Measurements from ENCODE around the gene FAM168B. TPM values are rescaled to one million over a fixed set of nuclear protein-coding genes. Genes with fewer than 3 reads are reported as not detected.

FAM168B gene
- total and polyA plus RNA-seq, 2 of the 13 experiments (the other 11 are each of a cell fraction or from before 2014, with no cell fraction given): 64.5 to 113 TPM

DNA sequence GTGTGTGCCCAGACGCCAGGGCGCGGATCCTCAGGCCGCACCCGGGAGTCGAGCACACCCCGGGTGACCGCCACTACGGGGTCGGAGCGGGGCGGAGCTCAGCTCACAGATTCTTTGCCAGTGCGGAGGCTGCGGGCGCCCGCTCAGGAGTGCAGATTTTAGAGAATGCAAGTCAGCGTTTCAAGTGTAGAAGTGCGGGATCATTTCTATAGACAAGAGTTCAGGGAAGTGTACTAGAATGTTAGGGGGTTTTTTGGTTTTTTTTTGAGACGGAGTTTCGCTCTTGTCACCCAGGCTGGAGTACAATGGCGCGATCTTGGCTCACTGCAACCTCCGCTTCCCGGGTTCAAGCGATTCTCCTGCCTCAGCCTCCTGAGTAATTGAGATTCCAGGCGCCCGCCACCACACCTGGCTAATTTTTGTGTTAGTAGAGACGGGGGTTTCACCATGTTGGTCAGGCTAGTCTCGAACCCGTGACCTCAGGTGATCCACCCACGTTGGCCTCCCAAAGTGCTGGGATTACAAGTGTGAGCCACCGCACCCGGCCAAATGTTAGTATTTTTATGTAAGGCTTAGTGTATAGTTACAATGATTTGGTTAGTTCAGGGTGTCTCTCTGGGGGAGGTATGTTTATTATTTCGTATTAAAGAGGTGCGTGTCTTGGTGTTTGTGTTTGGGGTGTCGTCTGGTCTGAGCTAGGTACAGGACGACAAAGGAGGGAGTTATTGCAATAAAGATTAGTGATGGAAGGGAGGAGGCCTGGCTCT is 619 bp upstream of the FAM168B start (continued):
- TF ChIP-seq, protein P1, sequence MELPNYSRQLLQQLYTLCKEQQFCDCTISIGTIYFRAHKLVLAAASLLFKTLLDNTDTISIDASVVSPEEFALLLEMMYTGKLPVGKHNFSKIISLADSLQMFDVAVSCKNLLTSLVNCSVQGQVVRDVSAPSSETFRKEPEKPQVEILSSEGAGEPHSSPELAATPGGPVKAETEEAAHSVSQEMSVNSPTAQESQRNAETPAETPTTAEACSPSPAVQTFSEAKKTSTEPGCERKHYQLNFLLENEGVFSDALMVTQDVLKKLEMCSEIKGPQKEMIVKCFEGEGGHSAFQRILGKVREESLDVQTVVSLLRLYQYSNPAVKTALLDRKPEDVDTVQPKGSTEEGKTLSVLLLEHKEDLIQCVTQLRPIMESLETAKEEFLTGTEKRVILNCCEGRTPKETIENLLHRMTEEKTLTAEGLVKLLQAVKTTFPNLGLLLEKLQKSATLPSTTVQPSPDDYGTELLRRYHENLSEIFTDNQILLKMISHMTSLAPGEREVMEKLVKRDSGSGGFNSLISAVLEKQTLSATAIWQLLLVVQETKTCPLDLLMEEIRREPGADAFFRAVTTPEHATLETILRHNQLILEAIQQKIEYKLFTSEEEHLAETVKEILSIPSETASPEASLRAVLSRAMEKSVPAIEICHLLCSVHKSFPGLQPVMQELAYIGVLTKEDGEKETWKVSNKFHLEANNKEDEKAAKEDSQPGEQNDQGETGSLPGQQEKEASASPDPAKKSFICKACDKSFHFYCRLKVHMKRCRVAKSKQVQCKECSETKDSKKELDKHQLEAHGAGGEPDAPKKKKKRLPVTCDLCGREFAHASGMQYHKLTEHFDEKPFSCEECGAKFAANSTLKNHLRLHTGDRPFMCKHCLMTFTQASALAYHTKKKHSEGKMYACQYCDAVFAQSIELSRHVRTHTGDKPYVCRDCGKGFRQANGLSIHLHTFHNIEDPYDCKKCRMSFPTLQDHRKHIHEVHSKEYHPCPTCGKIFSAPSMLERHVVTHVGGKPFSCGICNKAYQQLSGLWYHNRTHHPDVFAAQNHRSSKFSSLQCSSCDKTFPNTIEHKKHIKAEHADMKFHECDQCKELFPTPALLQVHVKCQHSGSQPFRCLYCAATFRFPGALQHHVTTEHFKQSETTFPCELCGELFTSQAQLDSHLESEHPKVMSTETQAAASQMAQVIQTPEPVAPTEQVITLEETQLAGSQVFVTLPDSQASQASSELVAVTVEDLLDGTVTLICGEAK (IDR thresholded peaks at IDR 0.05): no peak; the same call in 1 of the 2 replicates
- TF ChIP-seq, protein P1 (CRISPR knock-in tag; IDR thresholded peaks at IDR 0.05): no peak
- TF ChIP-seq TCF12 (IDR thresholded peaks at IDR 0.05) (no peak), TCF12 (CRISPR knock-in tag; IDR thresholded peaks at IDR 0.05) (no peak), SRSF9 (IDR thresholded peaks at IDR 0.05; ENCODE audit: borderline replicate concordance, insufficient read depth, low read depth, low read length, poor library complexity, severe bottlenecking) (no peak), NR2F2 (IDR thresholded peaks at IDR 0.05; ENCODE audit: borderline replicate concordance, low read depth) (no peak), RNF2 (conservative IDR thresholded peaks at IDR 0.05; ENCODE audit: low read depth) (no peak), ZNF552 (CRISPR knock-in tag; IDR thresholded peaks at IDR 0.05; ENCODE audit: borderline replicate concordance) (no peak)
- TF ChIP-seq, protein P2, sequence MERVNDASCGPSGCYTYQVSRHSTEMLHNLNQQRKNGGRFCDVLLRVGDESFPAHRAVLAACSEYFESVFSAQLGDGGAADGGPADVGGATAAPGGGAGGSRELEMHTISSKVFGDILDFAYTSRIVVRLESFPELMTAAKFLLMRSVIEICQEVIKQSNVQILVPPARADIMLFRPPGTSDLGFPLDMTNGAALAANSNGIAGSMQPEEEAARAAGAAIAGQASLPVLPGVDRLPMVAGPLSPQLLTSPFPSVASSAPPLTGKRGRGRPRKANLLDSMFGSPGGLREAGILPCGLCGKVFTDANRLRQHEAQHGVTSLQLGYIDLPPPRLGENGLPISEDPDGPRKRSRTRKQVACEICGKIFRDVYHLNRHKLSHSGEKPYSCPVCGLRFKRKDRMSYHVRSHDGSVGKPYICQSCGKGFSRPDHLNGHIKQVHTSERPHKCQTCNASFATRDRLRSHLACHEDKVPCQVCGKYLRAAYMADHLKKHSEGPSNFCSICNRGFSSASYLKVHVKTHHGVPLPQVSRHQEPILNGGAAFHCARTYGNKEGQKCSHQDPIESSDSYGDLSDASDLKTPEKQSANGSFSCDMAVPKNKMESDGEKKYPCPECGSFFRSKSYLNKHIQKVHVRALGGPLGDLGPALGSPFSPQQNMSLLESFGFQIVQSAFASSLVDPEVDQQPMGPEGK (CRISPR knock-in tag; IDR thresholded peaks at IDR 0.05): no peak

Measured in HepG2 (cell line).